Astrocyte of the cerebellum (primary cell): Measurements from ENCODE around the gene PLCG1.

Experiments
- DNase-seq: peaks from one replicate; pipeline ENCODE4 v3.0.0-alpha.2; 2011; ENCODE audit warnings: low read depth
- H3K4me3 ChIP-seq: 2 replicates; pipeline ENCODE4 v1.5.1; 2011; ENCODE audit warnings: mild to moderate bottlenecking, low read depth, low read length, moderate library complexity
- CTCF ChIP-seq: IDR thresholded peaks from 2 replicates; pipeline ENCODE4 v1.5.1; 2012; ENCODE audit warnings: low read length, low read depth, moderate library complexity, mild to moderate bottlenecking; ENCODE audit errors: missing control alignments
- in situ Hi-C: cut with HindIII; loops from 2 replicates; pipeline ENCODE4 v1.10.0; 2017; ENCODE audit warnings: low sequenced_read_pairs

The PLCG1 gene

GRCh38 chr20:41145317-41145716 is 8.0 kb downstream of the PLCG1 start:
- no peak for TF ChIP-seq CTCF
- no peak overlapping the region for H3K4me3 ChIP-seq
- in situ Hi-C loops, result no loop called here
- no peak for DNase-seq

GRCh38 chr20:41145821-41146620 is 8.7 kb downstream of the PLCG1 start:
- H3K4me3 ChIP-seq, result no peak overlapping the region
- in situ Hi-C loops, result no loop called here
- no peak for TF ChIP-seq CTCF
- DNase-seq, result no peak

GRCh38 chr20:41147767-41148191 is 10.4 kb downstream of the PLCG1 start:
- H3K4me3 ChIP-seq, result no peak overlapping the region
- in situ Hi-C loops, result no loop called here
- no peak for TF ChIP-seq CTCF
- DNase-seq, result no peak

- DNase-seq, result no peak
- in situ Hi-C loops, result no loop called here
- TF ChIP-seq CTCF, result no peak
- no peak overlapping the region for H3K4me3 ChIP-seq
Observed at GRCh38 chr20:41148942-41149341, 11.6 kb downstream of the PLCG1 start.

GRCh38 chr20:41150664-41151063 is 13.3 kb downstream of the PLCG1 start:
- no peak for DNase-seq
- in situ Hi-C loops, result no loop called here
- H3K4me3 ChIP-seq, result no peak overlapping the region
- TF ChIP-seq CTCF, result no peak

GRCh38 chr20:41151134-41151869 is 14.0 kb downstream of the PLCG1 start:
- no peak overlapping the region for H3K4me3 ChIP-seq
- in situ Hi-C loops, result no loop called here
- DNase-seq, result no peak
- no peak for TF ChIP-seq CTCF
